ENCODE data around the gene CRYBA2.

CRYBA2 gene

GRCh38 chr2:218958276-218958675, 34.9 kb downstream of the CRYBA2 start:
- DNase-seq (ENCODE audit: low read depth in 1 of 2, low spot score in 1 of 2): no peak

- no peak for DNase-seq (ENCODE audit: low read depth in 1 of 2, low spot score in 1 of 2)
Measured at GRCh38 chr2:218957671-218958070, 35.6 kb downstream of the CRYBA2 start.

GRCh38 chr2:218956039-218956438, 37.2 kb downstream of the CRYBA2 start:
- no peak for DNase-seq (ENCODE audit: low read depth in 1 of 2, low spot score in 1 of 2)

- no peak for DNase-seq (ENCODE audit: low read depth in 1 of 2, low spot score in 1 of 2)
Measured at GRCh38 chr2:218954541-218955300, 38.5 kb downstream of the CRYBA2 start.

- no peak for DNase-seq (ENCODE audit: low read depth in 1 of 2, low spot score in 1 of 2)
Measured at GRCh38 chr2:218953366-218953954, 39.8 kb downstream of the CRYBA2 start.

- DNase-seq (ENCODE audit: low read depth in 1 of 2, low spot score in 1 of 2): no peak
Measured at GRCh38 chr2:218952160-218952559, 41.1 kb downstream of the CRYBA2 start.

- DNase-seq (ENCODE audit: low read depth in 1 of 2, low spot score in 1 of 2): no peak
Measured at GRCh38 chr2:218946621-218947020, 46.6 kb downstream of the CRYBA2 start.

- DNase-seq (ENCODE audit: low read depth in 1 of 2, low spot score in 1 of 2): no peak
Measured at GRCh38 chr2:218944759-218945404, 48.3 kb downstream of the CRYBA2 start.
